BLaER1 (cell line): Measurements from ENCODE around the gene EFNA3.

Source experiments
- H3K27ac ChIP-seq: shearing (Covaris generic); formaldehyde crosslinking; 2 replicates; pipeline ENCODE4 v1.8.1; 2022
- H3K27me3 ChIP-seq: shearing (Covaris generic); formaldehyde crosslinking; 2 replicates; pipeline ENCODE4 v1.8.1; 2022
- H3K36me3 ChIP-seq: shearing (Covaris generic); formaldehyde crosslinking; 2 replicates; pipeline ENCODE4 v1.8.1; 2022
- H3K4me1 ChIP-seq: shearing (Covaris generic); formaldehyde crosslinking; 2 replicates; pipeline ENCODE4 v1.8.1; 2022
- H3K4me2 ChIP-seq: shearing (Covaris generic); formaldehyde crosslinking; 2 replicates; pipeline ENCODE4 v1.8.1; 2022
- H3K4me3 ChIP-seq: shearing (Covaris generic); formaldehyde crosslinking; 2 replicates; pipeline ENCODE4 v1.8.1; 2022
- H3K9ac ChIP-seq: shearing (Covaris generic); formaldehyde crosslinking; 2 replicates; pipeline ENCODE4 v1.8.1; 2022
- H3K9me3 ChIP-seq: shearing (Covaris generic); formaldehyde crosslinking; 2 replicates; pipeline ENCODE4 v1.8.1; 2022
- H4K20me1 ChIP-seq: shearing (Covaris generic); formaldehyde crosslinking; 2 replicates; pipeline ENCODE4 v1.8.1; 2022
- Cebpa-rat ChIP-seq: shearing (Covaris generic); IDR thresholded peaks from 2 replicates; pipeline ENCODE4 v1.8.1; 2022

EFNA3 gene

GRCh38 chr1:155037851-155038441 lies 40.7 kb upstream of the EFNA3 start:
- H3K4me2 ChIP-seq, result peak overlapping the region; percentile 66; the same call in 1 of the 2 replicates
- no peak for TF ChIP-seq Cebpa-rat
- no peak overlapping the region for H3K27ac ChIP-seq
- no peak overlapping the region for H3K9ac ChIP-seq
- H3K36me3 ChIP-seq, result no peaks in the 10 kb centered on the region
- H3K4me1 ChIP-seq, result peaks cover 41% of the 10 kb centered on the region
- H4K20me1 ChIP-seq, result no peaks in the 10 kb centered on the region
- no peak overlapping the region for H3K4me3 ChIP-seq
- no peaks in the 10 kb centered on the region for H3K27me3 ChIP-seq
- H3K9me3 ChIP-seq, result no peaks in the 10 kb centered on the region

- Histone ChIP-seq H3K27ac (no peak overlapping the region), H3K4me2 (peak overlapping the region; percentile 66), H4K20me1 (no peaks in the 10 kb centered on the region), H3K27me3 (no peaks in the 10 kb centered on the region), H3K9me3 (no peaks in the 10 kb centered on the region), H3K4me3 (no peak overlapping the region), H3K36me3 (no peaks in the 10 kb centered on the region), H3K9ac (no peak overlapping the region), H3K4me1 (peaks cover 49% of the 10 kb centered on the region)
- TF ChIP-seq Cebpa-rat, result no peak
Measured at GRCh38 chr1:155038602-155039307, 39.9 kb upstream of the EFNA3 start.

- Histone ChIP-seq H3K9me3 (no peaks in the 10 kb centered on the region), H3K4me2 (peak overlapping the region; percentile 66), H3K27me3 (no peaks in the 10 kb centered on the region), H3K36me3 (no peaks in the 10 kb centered on the region), H3K4me3 (no peak overlapping the region), H3K9ac (no peak overlapping the region), H3K27ac (no peak overlapping the region), H3K4me1 (peaks cover 54% of the 10 kb centered on the region), H4K20me1 (no peaks in the 10 kb centered on the region)
- TF ChIP-seq Cebpa-rat, result no peak
Measured at GRCh38 chr1:155039308-155039669, 39.3 kb upstream of the EFNA3 start.

GRCh38 chr1:155040358-155041093 lies 38.1 kb upstream of the EFNA3 start:
- no peak for TF ChIP-seq Cebpa-rat
- Histone ChIP-seq H4K20me1 (no peaks in the 10 kb centered on the region), H3K27ac (no peak overlapping the region), H3K36me3 (no peaks in the 10 kb centered on the region), H3K4me2 (peak overlapping the region; percentile 56), H3K9me3 (no peaks in the 10 kb centered on the region), H3K4me3 (no peak overlapping the region), H3K4me1 (peaks cover 67% of the 10 kb centered on the region), H3K27me3 (no peaks in the 10 kb centered on the region), H3K9ac (no peak overlapping the region)

- H3K4me2 ChIP-seq, result peak overlapping the region; percentile 59
- TF ChIP-seq Cebpa-rat, result no peak
- H3K27me3 ChIP-seq, result no peaks in the 10 kb centered on the region
- no peaks in the 10 kb centered on the region for H4K20me1 ChIP-seq
- H3K9ac ChIP-seq, result no peak overlapping the region
- H3K27ac ChIP-seq, result no peak overlapping the region
- H3K4me1 ChIP-seq, result peaks cover 67% of the 10 kb centered on the region
- no peaks in the 10 kb centered on the region for H3K9me3 ChIP-seq
- no peak overlapping the region for H3K4me3 ChIP-seq
- H3K36me3 ChIP-seq, result no peaks in the 10 kb centered on the region
Measured at GRCh38 chr1:155042789-155043188, 35.8 kb upstream of the EFNA3 start.

GRCh38 chr1:155043301-155043702 lies 35.3 kb upstream of the EFNA3 start:
- Histone ChIP-seq H4K20me1 (no peaks in the 10 kb centered on the region), H3K4me1 (peaks cover 66% of the 10 kb centered on the region), H3K9me3 (no peaks in the 10 kb centered on the region), H3K4me2 (peak overlapping the region; percentile 59), H3K27me3 (no peaks in the 10 kb centered on the region), H3K36me3 (no peaks in the 10 kb centered on the region), H3K9ac (no peak overlapping the region), H3K4me3 (no peak overlapping the region), H3K27ac (no peak overlapping the region)
- no peak for TF ChIP-seq Cebpa-rat

- no peak overlapping the region for H3K27ac ChIP-seq
- no peaks in the 10 kb centered on the region for H3K9me3 ChIP-seq
- H3K4me1 ChIP-seq, result peaks cover 61% of the 10 kb centered on the region
- no peak overlapping the region for H3K4me3 ChIP-seq
- H3K9ac ChIP-seq, result no peak overlapping the region
- H3K4me2 ChIP-seq, result peak overlapping the region; percentile 59
- no peaks in the 10 kb centered on the region for H4K20me1 ChIP-seq
- no peak for TF ChIP-seq Cebpa-rat
- no peaks in the 10 kb centered on the region for H3K36me3 ChIP-seq
- no peaks in the 10 kb centered on the region for H3K27me3 ChIP-seq
Measured at GRCh38 chr1:155043793-155044192, 34.8 kb upstream of the EFNA3 start.

GRCh38 chr1:155044365-155044764 lies 34.3 kb upstream of the EFNA3 start:
- H3K4me3 ChIP-seq, result no peak overlapping the region
- no peak overlapping the region for H3K9ac ChIP-seq
- H3K4me1 ChIP-seq, result peaks cover 56% of the 10 kb centered on the region
- TF ChIP-seq Cebpa-rat, result no peak
- no peak overlapping the region for H3K27ac ChIP-seq
- no peaks in the 10 kb centered on the region for H3K27me3 ChIP-seq
- no peaks in the 10 kb centered on the region for H3K36me3 ChIP-seq
- H3K4me2 ChIP-seq, result peak overlapping the region; percentile 59
- H4K20me1 ChIP-seq, result no peaks in the 10 kb centered on the region
- H3K9me3 ChIP-seq, result no peaks in the 10 kb centered on the region

- H3K36me3 ChIP-seq, result no peaks in the 10 kb centered on the region
- H4K20me1 ChIP-seq, result no peaks in the 10 kb centered on the region
- H3K4me3 ChIP-seq, result no peak overlapping the region
- H3K4me2 ChIP-seq, result peak overlapping the region; percentile 32
- H3K27ac ChIP-seq, result no peak overlapping the region
- H3K27me3 ChIP-seq, result no peaks in the 10 kb centered on the region
- H3K9me3 ChIP-seq, result no peaks in the 10 kb centered on the region
- no peak overlapping the region for H3K9ac ChIP-seq
- no peak for TF ChIP-seq Cebpa-rat
- peaks cover 57% of the 10 kb centered on the region for H3K4me1 ChIP-seq
Measured at GRCh38 chr1:155044812-155045657, 33.6 kb upstream of the EFNA3 start.
